ENCODE data around the gene SLC25A46.
"Not testable (repeated sequence)": the region's sequence is repeated elsewhere in the genome, so short reads cannot be mapped to it uniquely, and the experiment has no call there.

Gene SLC25A46

DNA sequence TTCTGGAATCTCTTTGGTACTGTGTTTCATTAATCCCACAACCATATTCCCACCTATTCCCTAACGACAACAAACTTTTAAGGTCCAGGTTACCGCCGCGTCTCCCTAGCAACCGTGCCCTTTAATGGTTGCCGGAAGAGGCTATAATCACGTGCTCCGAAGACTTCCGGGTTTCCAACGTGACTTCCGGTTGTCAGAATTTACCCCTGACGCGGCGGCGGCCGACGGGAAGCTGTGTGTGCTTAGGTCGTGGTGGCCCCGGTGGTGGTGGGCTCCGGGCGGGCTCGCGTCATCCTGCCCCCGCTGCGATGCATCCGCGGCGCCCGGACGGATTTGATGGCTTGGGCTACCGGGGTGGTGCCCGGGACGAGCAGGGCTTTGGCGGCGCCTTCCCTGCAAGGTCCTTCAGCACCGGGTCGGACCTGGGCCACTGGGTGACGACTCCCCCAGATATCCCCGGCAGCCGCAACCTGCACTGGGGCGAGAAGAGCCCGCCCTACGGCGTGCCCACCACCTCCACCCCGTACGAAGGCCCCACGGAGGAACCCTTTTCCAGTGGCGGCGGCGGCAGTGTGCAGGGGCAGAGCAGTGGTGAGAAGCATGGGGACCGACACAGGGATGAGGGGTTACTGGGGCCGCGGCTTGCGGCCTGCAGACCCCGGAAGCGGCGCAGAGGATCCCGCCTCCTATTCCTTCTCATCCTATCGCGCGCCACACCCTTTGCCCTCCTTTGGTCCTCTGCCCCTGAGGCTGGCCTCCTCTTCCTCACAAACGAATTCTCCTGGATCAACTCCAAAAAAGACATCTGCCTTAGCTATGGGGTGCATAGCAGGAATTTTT lies at the start of gene SLC25A46:
TSS of gene SLC25A46 (plus strand) at position 196 of the 840 bp plus-strand sequence. CDS start at position 309, 113 bp downstream.
- in situ Hi-C loops (cut with MboI; ENCODE audit: low sequenced_read_pairs) = no loop called here

DNA sequence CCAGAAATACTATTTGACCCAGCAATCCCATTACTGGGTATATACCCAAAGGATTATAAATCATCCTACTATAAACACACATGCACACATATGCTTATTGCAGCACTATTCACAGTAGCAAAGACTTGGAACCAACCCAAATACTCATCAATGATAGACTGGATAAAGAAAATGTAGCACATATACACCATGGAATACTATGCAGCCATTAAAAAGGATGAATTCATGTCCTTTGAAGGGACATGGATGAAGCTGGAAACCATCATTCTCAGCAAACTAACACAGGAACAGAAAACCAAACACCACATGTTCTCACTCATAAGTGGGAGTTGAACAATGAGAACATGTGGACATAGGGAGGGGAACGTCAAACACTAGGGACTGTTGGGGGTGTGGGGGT lies 48.2 kb upstream of the SLC25A46 start:
- in situ Hi-C loops (cut with MboI; ENCODE audit: low sequenced_read_pairs) = not testable (repeated sequence)

DNA sequence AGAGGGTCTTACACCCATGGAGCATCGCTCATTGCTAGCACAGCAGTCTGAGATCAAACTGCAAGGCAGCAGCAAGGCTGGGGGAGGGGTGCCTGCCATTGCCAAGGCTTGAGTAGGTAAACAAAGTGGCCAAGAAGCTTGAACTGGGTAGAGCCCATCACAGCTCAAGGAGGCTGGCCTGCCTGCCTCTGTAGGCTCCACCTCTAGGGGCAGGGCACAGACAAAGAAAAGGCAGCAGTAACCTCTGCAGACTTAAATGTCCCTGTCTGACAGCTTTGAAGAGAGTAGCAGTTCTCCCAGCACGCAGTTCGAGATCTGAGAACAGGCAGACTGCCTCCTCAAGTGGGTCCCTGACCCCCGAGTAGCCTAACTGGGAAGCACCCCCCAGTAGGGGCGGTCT lies 46.1 kb upstream of the SLC25A46 start:
- in situ Hi-C loops (cut with MboI; ENCODE audit: low sequenced_read_pairs) = not testable (repeated sequence)

DNA sequence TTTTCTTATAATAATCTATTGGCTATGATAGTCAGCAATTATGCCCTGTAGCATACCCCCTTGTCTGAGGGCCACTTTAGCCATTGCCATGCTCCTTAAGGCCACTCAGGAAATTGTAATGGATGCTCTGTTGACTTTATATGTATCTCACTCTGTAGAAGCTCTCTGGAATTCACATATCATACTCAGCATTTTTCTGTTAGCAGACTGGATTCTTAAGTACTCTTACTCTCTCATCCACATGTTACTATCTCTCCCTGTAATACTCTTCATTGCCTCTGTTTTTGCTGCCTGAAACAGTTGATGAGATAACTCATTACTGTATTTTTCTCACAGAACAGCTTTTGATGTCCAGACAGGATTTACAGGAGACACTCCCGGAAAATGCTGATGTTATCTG lies 36.5 kb upstream of the SLC25A46 start:
- in situ Hi-C loops (cut with MboI; ENCODE audit: low sequenced_read_pairs) = no loop called here

DNA sequence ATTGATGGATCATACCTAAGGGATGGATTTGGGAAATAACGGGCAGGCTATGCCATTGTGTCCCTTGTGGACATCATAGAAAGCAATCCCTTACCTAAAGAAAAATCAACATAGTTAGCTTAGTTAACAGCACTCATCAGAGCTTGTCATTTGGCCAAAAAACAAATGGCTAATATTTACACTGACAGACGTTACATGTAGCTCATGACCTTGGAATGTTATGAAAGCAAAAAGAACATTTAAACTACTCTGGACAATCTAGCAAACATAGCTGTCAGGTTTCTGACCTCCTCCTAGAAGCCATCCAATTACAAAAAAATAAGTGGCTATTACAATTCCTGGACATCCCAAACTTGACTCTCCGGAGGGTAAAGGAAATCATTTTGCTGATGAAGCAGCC lies 36.1 kb upstream of the SLC25A46 start:
- in situ Hi-C loops (cut with MboI; ENCODE audit: low sequenced_read_pairs) = no loop called here

DNA sequence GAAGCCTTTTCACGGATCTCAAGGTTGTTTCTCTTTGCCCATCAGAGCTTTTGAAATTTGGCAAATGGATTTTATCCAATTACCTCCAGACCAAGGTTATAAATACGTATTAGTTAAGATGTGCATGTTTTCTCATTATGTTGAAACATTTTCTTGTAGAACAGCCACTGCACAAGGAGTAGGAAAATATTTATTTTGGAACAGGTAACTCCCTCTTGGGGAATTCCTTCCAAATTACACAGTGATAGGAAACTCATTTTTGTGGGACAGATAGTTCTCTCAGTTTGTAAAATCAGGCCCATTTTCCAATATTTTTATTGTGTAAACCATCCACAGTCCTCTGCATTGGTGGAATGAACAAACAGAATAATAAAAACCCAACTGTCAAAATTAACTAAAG lies 35.3 kb upstream of the SLC25A46 start:
- in situ Hi-C loops (cut with MboI; ENCODE audit: low sequenced_read_pairs) = no loop called here

DNA sequence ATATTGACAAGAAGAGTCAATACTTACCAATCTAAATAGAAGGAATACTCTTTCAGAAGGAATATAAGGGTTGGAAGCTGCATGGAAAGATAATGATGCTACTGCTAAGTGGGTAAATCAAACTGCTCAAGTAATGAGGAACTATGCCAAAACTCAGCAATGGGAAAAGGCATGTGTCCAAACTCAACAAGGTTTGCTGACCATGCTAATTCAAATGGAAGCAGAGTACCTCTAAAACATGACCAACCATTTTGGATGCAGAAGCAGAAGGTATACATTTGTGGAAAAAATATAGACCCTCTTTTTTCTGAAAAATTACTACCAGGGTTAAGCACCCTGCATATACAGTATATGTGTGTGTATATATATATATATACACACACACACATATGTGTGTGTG lies 33.5 kb upstream of the SLC25A46 start:
- in situ Hi-C loops (cut with MboI; ENCODE audit: low sequenced_read_pairs) = no loop called here

DNA sequence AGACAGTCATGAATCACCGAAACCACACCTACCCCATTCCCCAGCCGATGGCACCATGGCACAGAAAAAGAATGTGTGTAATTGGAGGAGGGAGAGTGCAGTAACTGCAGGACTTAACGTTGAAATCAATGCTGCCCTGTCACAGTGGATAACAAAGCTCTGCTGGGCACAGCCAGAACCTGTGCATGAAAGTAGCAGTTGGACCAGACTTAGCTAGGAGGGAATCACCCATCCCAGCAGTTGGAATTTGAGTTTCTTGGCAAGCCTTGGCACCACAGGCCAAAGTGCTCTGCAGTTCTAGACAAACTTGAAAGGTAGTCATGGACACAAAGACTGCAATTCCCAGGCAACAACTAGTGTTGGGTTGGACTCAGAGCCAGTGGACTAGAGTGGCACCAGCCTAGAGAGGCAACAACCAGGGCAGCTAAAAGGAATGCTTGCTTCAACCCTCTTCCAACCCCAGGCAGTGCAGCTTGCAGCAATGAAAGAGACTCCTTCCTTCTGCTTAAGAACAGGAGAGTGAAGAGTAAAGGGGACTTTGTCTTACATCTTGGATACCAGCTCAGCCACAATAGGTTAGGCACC lies 31.5 kb upstream of the SLC25A46 start:
- in situ Hi-C loops (cut with MboI; ENCODE audit: low sequenced_read_pairs) = no loop called here

DNA sequence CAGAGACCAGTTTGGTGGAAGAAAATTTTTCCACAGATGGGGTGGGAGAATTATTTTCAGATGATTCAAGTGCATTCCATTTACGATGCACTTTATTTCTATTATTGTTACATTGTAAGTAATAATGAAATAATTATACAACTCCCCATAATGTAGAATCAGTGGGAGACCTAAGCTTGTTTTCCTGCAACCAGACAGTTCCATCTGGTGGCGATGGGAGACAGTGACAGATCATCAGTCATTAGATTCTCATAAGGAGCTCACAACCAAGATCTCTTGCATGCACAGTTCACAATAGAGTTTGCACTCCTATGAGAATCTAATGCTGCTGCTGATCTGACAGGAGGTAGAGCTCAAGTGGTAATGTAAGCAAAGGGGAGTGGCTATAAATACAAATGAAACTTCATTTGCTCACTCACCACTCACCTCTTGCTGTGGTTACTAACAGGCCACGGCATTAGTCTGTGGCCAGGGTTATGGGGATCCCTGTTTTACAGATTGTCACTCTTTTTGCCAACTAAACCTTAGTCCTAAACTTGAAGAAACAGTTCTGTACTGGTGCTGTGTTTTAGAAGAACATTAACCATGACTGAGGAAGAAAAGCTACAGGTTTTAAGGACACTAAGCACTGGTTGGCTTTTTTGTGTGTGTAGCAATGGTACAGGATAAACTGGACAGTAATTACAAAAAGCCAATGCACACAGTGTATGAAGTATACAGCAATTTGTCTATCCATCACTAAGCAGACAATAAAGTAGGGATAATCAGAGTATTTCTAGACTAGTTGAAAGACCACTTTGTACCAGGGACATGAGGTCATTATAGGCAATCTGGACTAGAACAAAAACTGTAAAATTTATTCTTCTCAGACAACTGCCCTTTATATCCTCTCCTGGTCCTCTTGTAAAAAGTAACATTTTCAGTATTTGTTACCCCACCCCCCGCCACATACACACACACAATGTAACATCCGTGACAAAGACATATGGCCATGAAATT lies 22.3 kb upstream of the SLC25A46 start:
- in situ Hi-C loops (cut with MboI; ENCODE audit: low sequenced_read_pairs) = no loop called here

DNA sequence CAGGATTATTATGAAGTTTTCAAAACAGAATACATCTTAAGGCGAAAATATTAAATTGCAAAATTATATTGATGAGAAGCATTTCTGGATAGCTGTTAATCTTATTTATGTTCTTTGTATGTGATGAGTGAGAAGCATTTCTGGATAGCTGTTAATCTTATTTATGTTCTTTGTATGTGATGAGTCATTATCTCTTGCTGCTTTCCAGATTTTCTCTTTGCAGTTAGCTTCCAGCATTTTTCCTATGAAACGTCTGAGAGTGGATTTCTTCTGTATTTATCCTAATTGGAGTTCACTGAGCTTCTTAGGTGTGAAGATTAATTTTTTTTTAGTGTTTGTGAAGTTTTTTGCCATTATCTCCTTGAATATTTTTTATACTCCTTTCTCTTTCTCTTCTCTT lies 20.5 kb upstream of the SLC25A46 start:
- in situ Hi-C loops (cut with MboI; ENCODE audit: low sequenced_read_pairs) = no loop called here

DNA sequence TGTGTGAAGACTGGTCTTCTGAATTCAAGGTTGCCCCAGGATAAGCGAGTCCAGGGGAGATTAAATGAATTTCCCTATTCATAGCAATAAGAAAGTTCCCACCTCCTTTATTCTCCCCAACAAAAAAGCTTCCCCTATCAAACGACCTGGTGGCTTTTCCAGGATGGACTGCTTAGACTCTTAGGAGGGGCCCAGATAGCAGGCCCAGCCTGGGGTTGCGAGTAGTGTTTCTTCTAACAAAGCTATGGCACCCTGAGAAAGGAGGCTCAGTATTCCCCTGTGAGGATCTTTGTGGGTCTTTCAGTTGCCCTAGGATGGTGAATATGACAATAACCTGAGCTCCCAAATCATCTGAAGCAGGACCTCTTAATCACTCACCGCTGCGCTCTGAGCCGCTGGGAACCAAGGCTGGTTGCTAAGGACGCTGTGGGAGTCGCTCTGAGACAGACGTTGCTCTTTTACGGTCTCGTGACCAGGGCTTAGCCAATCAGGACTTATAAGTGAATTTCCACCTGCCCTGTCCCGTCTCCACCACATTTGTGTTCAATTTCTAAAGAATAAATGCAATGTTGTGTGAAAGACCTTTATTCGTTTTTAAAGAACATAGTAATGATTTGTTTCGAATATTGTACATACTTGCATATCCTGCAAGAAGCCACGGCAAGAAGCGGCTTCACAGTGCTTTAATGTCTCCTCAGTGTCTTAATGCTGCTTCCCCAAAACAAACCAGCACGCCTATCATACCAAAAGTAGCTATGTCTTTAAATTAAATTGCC lies 12.4 kb upstream of the SLC25A46 start, which contains the start of gene TMEM232:
TSS of gene TMEM232 (minus strand) at position 423 of the 776 bp plus-strand sequence. CDS start 59,319 bp downstream, outside the sequence.
- in situ Hi-C loops (cut with MboI; ENCODE audit: low sequenced_read_pairs) = no loop called here

DNA sequence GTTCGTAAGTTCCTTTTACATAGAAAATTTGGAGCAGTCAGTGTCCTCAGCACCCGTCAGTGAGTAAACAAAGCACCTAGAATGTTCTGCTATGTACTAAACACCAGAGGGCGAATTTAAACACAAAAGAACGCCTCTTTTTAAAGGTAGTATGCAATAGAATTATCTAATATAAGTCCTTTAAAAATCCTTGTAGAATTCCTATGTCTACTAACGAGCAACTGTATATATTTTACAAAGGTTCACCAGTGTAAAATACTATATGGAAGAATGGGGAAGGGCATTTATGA lies 11.8 kb upstream of the SLC25A46 start:
- in situ Hi-C loops (cut with MboI; ENCODE audit: low sequenced_read_pairs) = no loop called here

DNA sequence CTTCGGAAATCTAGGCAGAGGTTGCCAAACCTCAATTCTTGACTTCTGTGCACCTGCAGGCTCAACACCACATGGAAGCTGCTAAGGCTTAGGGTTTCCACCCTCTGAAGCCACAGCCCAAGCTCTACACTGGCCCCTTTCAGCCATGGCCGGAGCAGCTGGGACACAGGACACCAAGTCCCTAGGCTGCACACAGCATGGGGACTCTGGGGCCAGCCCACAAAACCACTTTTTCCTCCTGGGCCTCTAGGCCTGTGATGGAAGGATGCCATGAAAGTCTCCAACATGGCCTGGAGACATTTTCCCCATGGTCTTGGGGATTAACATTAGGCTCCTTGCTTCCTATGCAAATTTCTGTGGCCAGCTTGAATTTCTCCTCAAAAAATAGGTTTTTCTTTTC lies 7.3 kb upstream of the SLC25A46 start:
- in situ Hi-C loops (cut with MboI; ENCODE audit: low sequenced_read_pairs) = not testable (repeated sequence)

DNA sequence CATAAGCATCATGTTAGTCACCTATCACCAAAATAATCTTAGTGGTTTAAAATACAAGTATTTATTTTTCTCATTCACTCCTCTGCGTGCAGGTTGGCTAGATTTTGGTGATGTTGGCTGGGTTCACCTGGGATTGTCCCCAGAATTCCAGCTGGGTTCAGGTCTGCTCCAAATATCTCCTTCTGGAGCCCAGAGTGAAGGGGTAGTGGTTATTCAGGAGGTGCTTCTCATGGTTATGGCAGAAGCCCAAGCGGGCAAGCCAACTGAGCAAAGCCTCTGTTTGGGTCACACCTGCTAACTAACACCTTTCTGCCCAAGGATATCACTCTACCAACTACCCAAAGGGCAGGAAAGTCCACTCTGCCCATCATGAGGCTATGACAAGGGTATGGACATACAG lies 4.7 kb upstream of the SLC25A46 start:
- in situ Hi-C loops (cut with MboI; ENCODE audit: low sequenced_read_pairs) = no loop called here

DNA sequence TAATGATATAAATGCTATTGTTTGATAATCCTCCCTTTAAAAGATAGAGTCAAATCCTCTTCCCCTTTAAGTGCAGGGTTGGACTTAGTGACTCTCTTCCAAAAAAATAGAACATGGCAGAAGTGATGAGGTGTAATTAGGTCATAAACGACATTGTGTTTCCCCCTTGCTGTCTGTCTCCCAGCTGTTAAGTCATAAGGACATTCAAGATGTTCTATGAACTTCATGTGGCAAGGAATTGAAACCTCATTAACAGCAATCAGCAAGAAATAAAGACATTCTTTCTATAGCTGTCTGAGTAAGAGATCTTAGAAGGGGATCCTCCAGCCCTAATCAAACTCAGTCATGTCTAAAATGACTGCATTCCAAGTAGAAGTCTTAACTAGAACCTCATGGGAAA lies 3.3 kb upstream of the SLC25A46 start:
- in situ Hi-C loops (cut with MboI; ENCODE audit: low sequenced_read_pairs) = no loop called here

DNA sequence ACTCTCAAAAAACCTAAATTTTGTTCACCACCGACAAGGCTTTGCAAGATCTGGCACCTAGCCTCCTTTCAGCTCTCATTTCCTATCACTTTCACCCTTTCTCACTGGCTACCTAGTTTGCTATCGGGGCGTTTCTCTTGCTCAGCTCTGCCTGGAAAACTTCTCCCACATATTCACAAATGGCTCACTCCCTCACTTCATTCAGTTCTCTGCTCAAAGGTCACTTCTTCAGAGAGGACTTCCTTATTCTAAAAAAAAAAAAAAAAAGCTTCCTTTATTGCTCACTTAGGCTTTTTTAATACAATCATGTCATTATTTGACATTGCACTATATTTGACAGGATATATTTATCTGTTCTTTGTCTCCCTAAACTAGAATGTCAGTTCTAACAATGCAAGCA lies 2.1 kb upstream of the SLC25A46 start:
- in situ Hi-C loops (cut with MboI; ENCODE audit: low sequenced_read_pairs) = no loop called here

DNA sequence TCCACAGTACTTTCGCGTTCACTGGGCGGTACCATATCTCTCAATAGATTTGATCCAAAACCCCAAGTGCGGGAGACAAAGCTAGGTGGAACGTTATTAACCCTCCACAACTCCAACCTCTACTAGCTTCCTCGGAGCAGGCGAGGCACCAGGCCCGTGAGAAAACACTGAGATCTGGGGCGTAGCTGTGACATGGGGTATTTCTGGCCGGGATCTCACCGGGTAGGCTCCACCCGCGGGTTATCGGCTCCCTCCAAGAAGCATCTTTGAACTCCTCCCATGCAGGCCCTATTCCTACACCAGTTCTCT lies 350 bp upstream of the SLC25A46 start:
- in situ Hi-C loops (cut with MboI; ENCODE audit: low sequenced_read_pairs) = no loop called here

DNA sequence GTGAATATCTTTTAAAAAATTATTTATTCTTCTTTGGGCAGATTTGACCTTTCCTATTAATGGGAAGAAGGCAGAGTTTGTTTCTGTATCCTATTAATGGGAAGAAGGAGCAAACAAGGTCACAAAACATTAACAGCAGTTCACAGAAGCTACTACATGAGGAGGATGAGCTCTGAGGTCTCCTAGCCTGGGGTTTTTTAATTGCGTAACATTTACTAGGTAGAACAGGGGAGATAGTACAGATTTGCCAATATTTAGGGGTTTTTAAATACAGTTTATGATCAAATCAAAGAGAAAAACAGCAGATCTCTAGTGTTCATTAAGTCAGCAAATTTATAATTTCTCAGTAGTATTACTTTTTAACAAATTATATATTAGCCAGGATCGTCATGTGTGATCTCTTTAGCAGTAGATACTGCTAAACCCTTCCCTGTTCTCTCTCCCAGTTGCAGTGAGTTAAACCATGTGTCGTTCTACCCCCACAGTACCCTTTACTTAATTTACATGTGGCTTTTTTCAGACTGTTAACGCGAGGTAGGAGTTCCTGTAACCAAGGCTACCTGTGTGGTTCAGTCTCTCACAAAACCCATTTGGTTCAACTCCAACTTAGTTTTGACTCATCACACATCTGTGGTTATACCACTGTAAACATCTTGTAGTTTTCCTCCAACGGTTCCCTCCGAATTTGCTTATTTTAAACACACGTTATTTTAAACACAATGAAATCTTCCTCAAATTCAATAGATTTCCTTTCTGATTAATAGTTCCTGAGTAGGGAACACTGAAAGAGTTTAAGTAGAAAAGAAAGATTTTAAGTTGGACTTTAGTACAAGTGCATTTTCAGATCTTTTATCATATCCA lies 13.3 kb downstream of the SLC25A46 start:
- in situ Hi-C loops (cut with MboI; ENCODE audit: low sequenced_read_pairs) = no loop called here

DNA sequence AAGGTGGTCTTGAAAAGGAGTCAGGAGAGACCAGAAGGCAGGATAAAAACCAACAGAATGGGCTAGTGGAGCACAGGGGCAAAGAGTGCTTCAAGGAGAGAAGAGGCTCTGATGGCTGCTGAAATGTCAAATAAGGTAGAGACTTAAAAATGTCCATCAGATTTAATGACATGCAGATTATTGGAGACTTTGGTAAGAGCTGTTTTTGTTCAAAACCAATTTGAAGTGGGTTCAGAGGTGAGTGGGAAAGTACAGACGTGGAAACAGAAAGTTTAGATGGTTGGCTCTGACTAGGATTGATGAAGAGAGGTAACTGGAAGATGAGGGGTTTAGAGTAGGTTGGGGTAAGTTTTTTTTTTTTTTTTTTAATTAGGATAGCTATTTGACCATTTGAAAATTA lies 14.1 kb downstream of the SLC25A46 start:
- in situ Hi-C loops (cut with MboI; ENCODE audit: low sequenced_read_pairs) = no loop called here

DNA sequence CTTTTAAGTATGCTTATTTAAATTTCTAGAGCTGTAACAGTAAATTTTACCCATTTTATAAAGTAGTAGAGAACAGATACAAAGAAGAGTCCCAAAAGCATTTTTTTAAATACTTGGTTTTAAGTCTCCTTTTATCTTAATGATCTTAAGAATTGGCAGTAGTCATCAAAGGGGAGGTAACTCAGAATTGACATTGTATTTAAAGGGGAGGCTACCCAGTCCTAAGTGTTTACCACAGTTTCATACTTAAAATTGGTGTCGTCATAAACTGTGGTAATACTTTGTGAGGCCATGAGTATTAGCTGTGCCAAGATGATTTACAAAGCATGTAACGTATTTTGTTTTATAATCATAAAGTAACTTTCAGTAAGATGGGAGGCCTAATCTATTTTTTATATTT lies 14.8 kb downstream of the SLC25A46 start:
- in situ Hi-C loops (cut with MboI; ENCODE audit: low sequenced_read_pairs) = no loop called here

Measured in HL-60/S4 treated with retinoic acid at 250 ng/mL for 4 days and 3 days (cell line).